Measurements from ENCODE around the gene SLCO6A1. TPM values are rescaled to one million over a fixed set of nuclear protein-coding genes. Genes with fewer than 3 reads are reported as not detected.
"Not testable (repeated sequence)": the region's sequence is repeated elsewhere in the genome, so short reads cannot be mapped to it uniquely, and the experiment has no call there.

The SLCO6A1 gene, protein sequence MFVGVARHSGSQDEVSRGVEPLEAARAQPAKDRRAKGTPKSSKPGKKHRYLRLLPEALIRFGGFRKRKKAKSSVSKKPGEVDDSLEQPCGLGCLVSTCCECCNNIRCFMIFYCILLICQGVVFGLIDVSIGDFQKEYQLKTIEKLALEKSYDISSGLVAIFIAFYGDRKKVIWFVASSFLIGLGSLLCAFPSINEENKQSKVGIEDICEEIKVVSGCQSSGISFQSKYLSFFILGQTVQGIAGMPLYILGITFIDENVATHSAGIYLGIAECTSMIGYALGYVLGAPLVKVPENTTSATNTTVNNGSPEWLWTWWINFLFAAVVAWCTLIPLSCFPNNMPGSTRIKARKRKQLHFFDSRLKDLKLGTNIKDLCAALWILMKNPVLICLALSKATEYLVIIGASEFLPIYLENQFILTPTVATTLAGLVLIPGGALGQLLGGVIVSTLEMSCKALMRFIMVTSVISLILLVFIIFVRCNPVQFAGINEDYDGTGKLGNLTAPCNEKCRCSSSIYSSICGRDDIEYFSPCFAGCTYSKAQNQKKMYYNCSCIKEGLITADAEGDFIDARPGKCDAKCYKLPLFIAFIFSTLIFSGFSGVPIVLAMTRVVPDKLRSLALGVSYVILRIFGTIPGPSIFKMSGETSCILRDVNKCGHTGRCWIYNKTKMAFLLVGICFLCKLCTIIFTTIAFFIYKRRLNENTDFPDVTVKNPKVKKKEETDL
- polyA plus RNA-seq (ENCODE audit: insufficient read length in 4 of 4), result not detected

DNA sequence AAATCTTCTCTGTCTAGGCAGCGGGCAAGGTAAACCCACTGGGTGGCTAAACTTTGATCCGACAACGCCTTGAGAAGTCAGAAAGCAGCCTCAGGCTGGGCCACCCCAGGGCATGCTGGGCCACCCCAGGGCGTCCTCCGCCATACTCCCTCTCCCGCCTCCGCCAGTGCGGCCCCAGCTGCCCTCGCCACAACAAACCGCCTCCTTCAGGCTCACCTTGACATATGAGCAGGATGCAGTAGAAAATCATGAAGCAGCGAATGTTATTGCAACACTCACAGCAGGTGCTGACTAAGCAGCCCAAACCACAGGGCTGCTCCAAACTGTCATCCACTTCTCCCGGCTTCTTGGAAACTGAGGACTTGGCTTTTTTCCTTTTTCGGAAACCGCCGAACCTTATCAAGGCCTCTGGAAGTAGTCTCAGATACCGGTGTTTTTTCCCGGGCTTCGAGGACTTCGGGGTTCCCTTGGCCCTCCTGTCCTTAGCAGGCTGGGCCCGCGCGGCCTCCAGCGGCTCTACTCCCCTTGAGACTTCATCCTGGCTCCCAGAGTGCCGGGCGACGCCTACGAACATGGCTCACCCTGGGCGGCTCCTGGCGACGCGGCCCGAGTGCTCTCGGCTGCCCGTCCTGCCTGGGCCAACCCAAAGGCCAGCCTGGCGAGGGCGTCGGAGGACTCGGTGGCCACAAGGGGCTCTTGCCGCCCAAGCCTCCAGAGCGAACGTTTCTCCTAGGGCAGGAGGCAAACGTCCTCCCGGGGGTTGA is at the start of gene SLCO6A1:
Gene SLCO6A1, minus strand, starts transcription at position 731 of the 764 bp plus-strand sequence. Its CDS starts 157 bp downstream, at position 574.
- DNase-seq (ENCODE audit: low read depth in 4 of 4, low spot score in 3 of 4), result no peak

DNA sequence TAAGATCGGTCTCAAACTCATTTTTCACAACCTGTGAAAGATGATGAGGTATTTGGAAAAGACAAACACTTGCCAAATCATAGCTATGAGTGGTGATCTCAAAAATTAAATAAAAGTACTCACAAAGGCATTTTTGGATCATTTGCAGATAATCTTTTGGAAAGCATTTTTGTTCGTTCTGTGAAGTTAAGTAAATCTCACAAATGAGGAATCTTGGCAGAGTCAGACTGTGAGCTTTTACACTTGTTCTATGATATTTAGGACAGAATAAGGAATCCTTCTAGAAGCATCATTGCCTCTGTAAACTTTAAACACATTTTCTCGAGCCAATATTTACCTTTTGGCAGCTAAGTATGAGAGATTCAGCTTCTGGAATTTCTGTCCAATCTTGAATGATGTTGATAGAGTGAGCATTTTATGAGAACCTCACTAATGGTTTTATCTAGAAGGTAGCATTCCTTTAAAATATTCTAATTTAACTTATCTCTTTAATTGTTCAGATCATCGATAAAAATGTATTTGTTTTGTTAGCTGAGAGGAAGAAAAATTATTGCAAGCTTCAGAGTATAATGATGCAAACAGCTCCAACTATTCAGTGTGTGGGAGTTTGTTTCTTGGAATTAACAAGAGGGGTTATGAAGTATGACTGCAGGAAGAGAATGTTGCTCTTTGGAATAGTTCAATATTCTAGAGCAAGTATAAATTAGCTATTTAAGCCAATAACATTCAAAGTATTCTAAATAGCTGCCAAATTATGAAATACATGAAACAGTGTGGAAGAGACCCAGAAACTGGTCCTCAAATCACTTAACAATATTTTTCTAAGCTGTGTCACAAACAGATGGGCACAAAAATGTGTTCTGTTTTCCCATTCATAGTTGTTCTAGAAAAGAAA is 48.6 kb upstream of the SLCO6A1 start:
- no peak for DNase-seq (ENCODE audit: low read depth in 4 of 4, low spot score in 3 of 4)

DNA sequence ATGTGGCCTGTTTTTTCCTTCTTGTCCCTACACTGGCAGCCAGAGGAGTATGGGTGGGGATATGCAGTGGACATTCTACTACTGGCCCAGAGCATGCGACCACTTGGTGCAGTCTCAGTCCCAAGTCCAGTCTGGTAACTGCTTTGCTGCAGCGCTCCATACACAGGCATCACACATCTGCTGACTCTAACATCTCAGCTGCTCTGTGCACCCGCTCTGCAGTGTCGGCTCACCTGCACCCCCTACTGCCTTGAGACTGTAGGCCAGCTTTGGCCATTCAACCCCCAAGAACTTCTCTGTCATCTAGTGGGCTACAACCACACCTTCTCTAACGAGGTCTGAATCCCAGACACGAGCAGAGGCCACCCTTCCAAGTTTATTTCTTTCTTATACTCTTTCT is 46.4 kb upstream of the SLCO6A1 start:
- no peak for DNase-seq (ENCODE audit: low read depth in 4 of 4, low spot score in 3 of 4)

DNA sequence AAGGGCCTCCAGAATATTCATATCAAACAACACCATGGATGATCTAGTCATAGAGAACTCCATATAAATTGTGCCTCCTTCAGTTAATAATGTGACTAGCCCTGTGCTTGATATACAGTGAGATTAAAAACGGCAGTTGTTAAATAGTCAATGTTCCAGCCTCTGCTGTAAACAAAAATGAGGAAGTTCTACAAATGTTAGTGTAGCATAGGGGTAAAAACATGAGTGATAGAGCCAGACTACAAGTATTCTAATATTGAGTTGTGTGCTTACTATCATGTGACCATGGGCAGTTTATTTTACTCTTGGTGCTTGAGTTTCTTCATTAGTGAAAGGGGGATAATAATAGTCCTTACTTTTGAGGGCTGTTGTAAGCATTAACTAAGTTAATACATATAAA is 43.3 kb upstream of the SLCO6A1 start:
- no peak for DNase-seq (ENCODE audit: low read depth in 4 of 4, low spot score in 3 of 4)

DNA sequence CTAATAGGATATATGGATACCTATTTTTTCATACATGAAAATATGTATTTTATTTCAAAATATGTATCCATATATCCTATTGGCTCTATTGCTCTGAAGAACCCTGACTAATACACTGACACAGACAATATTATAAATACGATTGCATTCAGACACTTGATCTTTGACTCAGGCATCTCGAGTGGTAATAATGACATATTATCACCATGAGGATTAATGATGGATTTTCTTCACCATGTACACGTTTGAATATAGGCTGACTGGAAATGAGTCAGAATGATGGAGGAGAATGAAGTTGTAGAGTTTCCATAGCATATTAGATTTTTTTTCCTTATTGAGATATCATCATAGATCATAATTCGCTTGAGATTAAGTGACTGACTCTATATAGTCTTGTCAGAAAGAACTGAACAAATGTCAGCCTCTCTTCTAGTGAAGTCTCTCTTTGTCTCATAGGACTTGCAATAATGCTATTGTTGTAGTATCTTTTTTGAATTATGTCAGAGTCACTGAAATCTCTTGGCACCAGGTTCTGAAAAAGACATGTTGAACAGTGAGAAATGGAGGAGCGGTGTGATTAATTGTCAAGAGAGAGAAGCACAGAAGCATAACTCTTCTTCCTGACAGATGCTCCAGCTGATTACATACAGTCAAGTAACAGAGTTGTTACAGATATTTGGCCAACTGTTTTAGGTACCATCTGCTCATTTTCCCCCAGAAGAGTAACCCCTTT is 41.4 kb upstream of the SLCO6A1 start:
- DNase-seq (ENCODE audit: low read depth in 4 of 4, low spot score in 3 of 4), result no peak

DNA sequence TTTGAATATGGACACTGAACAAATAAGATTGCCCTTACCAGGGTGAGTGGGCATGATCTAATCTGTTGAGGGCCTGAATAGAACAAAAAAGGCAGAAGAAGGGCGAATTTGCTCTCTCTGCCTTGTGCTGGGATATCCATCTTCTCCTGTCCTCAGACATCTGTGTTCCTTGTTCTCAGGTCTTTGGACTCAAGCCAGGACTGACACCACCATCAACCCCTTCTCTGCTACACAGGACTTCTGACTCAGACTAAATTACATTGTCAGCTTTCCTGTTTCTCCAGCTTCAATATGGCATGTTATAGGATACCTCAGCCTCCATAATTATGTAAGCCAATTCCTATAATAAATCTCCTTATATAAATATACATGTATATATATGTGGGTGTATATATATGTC is 40.8 kb upstream of the SLCO6A1 start:
- no peak for DNase-seq (ENCODE audit: low read depth in 4 of 4, low spot score in 3 of 4)

DNA sequence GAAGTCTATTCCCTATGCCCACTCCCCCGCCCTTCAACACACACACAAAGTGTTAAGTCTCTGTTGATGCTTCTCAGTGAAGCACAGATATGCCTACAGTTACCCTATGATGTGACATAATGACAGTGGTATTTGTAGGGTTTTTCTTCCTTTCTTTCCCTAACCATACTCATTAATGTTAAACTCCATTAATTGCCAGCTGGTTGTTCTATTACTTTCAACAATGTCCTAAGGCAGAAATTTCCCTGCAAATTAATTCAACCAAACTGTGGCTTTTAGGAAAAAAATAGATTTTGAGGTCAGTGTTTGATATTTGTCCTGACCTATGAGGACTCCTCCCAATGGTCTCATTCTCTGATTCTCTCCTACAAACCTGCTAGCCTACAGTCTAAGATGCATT is 38.2 kb upstream of the SLCO6A1 start:
- no peak for DNase-seq (ENCODE audit: low read depth in 4 of 4, low spot score in 3 of 4)

DNA sequence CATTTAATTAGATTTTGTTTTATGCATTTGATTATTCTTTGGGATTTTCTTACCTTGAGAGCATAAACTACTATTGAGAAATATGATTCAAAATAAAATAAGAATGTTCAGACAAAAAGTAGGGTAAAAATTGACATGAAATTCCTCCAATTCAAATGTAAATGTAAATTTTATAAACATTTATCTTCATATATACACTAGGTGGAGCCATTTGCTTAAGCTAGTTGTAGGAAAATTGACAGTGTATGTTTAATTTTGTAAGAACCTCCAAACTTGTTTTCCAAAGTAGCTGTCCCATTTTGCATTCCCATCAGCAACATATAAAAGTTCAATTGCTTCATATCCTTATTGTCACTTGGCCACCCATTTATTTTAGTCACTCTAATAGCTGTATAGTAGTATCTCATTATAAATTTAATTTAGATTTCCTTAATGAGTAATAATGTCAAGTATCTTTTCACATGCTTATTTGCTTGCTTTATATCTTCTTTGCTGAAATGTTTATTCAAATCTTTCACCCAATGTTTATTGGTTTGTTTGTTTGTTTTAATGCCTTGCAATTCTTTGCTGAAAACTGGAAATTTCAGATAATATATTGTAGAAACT is 37.6 kb upstream of the SLCO6A1 start:
- no peak for DNase-seq (ENCODE audit: low read depth in 4 of 4, low spot score in 3 of 4)

DNA sequence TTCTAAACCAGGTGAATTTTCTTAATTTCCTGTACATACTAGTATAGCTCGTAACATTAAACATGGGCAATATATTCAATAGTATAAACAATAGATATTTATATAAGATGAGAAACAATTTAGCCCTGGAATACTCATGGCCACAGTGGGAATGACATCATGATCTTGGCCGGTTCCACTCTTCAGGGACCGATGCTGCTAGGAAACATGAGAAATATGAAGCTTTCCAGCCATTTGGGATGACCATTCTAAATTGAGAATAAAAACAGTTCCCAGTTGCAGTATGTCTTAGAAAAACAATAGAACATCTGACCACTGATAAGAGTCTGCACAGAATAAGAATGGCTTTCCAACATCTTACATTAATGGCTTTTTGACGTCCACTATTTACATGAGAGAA is 33.3 kb upstream of the SLCO6A1 start:
- DNase-seq (ENCODE audit: low read depth in 4 of 4, low spot score in 3 of 4), result no peak

DNA sequence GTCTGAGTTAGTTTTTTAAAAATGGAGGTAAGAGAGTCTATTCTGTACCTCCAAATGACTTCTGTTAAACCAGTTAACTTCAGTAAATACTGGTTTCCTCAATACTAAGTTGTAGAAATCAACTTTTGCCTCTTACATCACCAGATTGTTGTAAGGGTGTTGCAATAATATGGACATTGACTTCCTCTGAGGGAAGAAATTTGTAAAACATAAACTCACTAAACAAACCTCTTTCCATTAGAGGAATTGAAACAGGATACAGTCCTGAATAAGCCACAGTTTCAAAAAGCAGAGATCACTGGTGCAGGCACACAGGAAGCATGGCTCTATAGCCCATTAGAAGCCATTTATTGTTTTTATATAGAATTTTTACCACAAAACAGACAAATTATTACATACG is 32.7 kb upstream of the SLCO6A1 start:
- DNase-seq (ENCODE audit: low read depth in 4 of 4, low spot score in 3 of 4), result no peak

DNA sequence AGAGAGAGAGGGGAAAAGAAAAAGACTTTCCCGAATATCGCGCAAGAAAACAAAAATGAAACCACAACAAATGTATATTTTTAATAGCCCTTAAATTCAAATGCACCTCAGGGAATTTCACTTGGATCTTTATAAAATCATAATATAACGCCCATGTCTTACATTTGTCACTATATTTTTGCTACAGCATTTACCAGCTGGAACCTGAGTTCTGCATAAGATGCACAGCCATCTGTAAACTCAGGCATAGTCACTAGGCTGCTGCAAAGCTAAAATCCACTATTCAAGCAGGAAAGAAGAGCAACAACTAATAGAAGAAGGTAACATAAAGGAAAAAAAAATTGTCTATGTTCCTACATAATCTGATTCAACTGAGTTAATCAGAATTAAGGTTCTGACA is 30.6 kb upstream of the SLCO6A1 start:
- DNase-seq (ENCODE audit: low read depth in 4 of 4, low spot score in 3 of 4), result no peak

DNA sequence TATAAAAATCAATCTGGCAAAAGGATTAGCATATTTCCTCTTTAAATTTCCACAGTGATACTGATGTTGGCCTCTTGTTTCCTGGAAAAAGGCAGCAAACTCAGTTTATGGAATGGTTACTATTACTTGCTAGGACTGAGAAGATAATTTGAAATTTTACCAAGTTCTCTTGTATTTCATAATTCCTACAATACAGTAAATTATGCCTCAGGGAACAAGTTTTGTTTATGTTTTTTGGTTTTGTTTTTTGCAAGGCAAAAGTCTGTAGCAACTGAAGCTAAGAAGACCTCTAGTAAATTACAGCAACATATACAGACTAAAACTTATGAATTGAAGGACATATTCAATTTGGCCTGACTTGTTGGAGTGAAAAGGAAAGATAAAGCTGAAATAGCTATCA is 30.2 kb upstream of the SLCO6A1 start:
- no peak for DNase-seq (ENCODE audit: low read depth in 4 of 4, low spot score in 3 of 4)

DNA sequence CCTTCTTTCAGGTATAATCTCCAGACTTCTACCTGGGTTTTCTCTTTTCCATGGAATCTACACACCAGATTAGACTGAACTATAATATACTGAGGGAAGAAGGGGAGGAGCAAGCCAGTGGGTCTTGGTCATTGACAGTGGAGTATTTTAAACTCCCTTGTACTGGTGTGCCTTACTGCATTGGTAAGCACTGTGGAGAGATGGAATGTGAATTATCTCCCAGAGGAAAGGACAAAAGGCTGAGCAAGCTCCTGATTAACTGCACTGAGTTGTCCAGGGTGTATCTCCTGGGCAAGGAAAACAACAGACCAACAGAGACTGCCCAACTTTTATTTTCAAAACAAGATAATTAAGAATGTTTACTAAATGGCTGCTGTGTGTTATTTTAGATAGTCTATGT is 29.8 kb upstream of the SLCO6A1 start:
- no peak for DNase-seq (ENCODE audit: low read depth in 4 of 4, low spot score in 3 of 4)

DNA sequence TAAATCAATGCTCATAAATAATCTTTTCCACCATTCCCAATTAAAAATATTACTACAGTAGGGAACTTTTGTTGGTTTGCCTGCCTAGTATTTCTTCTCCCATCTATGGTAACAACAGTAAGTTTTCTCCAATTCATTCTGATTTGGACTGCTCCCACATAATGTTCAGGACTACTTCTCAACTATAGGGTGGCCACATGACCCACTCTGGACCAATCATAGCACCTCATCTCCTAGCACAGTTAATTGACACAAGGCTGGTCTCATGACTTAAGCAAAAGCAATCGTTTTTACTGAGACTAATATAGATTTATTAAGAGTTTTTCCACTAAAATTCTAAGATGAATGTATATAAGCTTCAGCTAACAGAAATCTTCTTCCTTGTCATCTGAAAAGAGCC is 28.7 kb upstream of the SLCO6A1 start:
- no peak for DNase-seq (ENCODE audit: low read depth in 4 of 4, low spot score in 3 of 4)

DNA sequence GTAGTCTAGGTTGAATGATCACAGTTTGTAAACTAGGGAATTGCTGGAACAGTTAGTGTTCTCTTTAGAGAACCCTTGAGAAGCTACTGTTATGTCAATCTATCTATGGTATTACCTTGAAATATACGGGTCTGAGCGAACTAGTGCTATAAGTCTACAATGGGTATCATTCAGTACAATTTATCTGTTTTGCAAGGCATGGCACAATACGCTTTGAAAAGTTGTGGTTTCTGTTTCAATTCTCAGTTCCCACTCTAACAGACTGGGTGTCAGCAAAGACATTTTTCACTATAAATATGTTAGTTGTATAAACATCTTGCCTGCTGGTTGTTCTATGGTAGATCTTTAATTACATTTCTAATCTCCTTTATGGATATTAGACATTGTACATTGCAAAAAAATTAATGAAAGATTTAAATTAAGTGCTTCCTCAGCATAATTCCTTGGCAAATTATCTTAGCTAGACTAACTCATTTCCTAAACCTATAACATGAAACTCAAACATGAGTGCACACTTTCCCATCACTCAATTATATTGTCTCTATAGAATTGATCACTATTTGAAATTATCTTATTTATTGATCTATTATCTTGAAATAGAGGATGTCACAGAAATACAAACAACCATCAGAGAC is 24.9 kb upstream of the SLCO6A1 start:
- DNase-seq (ENCODE audit: low read depth in 4 of 4, low spot score in 3 of 4), result no peak

DNA sequence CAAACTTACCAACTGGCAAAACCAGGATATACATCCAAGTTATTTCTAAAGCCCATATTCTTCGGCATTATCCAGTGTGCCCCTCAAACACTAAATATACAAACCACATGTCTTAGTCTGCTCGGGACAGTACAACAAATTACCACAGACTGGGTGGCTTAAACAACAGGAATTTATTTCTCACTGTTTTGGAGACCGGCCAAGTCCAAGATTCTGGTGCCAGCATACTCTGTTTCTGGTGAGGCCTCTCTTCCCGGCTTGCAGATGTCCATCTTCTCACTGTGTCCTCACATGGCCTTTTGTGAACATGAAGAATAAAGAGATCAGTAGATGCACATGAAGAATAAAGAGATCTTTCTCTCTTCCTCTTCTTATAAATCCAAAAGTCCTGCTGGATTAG is 12.9 kb upstream of the SLCO6A1 start:
- no peak for DNase-seq (ENCODE audit: low read depth in 4 of 4, low spot score in 3 of 4)

DNA sequence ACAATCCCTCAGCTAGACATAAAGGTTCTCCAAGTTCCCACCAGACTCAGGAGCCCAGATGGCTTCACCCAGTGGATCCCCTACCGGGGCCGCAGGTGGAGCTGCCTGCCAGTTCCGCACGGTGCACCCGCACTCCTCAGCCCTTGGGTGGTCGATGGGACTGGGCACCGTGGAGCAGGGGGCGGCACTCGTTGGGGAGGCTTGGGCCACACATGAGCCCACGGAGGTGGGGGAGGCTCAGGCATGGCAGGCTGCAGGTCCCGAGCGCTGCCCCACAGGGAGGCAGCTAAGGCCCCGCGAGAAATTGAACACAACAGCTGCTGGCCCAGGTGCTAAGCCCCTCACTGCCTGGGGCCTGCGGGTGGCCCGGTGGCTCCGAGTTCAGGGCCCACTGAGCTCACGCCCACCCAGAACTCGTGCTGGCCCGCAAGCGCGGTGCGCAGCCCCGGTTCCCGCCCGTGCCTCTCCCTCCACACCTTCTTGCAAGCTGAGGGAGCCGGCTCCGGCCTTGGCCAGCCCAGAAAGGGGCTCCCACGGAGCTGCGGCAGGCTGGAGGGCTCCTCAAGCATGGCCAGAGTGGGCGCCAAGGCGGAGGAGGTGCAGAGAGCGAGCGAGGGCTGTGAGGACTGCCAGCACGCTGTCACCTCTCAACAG is 7.4 kb downstream of the SLCO6A1 start:
- DNase-seq (ENCODE audit: low read depth in 4 of 4, low spot score in 3 of 4), result not testable (repeated sequence)

DNA sequence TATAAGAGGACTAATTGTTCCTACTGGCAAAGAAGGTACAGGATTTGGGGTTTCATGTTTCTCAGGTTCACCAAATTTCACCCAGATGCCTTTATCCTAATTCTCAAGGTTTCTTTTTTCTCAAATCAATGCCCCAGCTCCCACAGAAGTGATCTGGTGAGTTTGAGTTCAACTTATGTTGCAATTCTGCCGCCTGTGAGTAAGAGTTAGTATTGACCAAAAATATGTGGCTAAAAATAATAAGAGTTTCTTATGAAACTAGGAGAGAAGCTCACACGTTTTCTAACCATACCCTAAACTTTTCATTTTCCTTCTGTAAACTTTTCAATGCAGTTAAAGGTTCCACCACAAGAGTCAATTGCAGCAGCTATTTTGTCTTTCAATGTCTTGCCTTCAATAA is 15.1 kb downstream of the SLCO6A1 start:
- no peak for DNase-seq (ENCODE audit: low read depth in 4 of 4, low spot score in 3 of 4)
